ENCODE results near the gene SUSD4.

SUSD4 gene

GRCh38 chr1:223216074-223216473, 147.9 kb downstream of the SUSD4 start:
- TF ChIP-seq CTCF (IDR thresholded peaks at IDR 0.05; ENCODE audit: low read depth, low read length), result no peak
- Histone ChIP-seq H3K4me3 (ENCODE audit: low read depth, low read length) (no peak overlapping the region), H3K4me1 (no peaks in the 10 kb centered on the region), H3K27me3 (peaks cover 4% of the 10 kb centered on the region), H3K36me3 (no peaks in the 10 kb centered on the region), H3K9me3 (no peaks in the 10 kb centered on the region; the same call in 1 of the 2 replicates)
- DNase-seq, result no peak

- H3K36me3 ChIP-seq, result no peaks in the 10 kb centered on the region
- TF ChIP-seq CTCF (IDR thresholded peaks at IDR 0.05; ENCODE audit: low read depth, low read length), result no peak
- H3K4me1 ChIP-seq, result no peaks in the 10 kb centered on the region
- H3K27me3 ChIP-seq, result peaks cover 6% of the 10 kb centered on the region
- H3K4me3 ChIP-seq (ENCODE audit: low read depth, low read length), result no peak overlapping the region
- no peaks in the 10 kb centered on the region; the same call in 1 of the 2 replicates for H3K9me3 ChIP-seq
- DNase-seq, result no peak
Observed at GRCh38 chr1:223215026-223215425, 148.9 kb downstream of the SUSD4 start.

GRCh38 chr1:223214261-223214807, 149.6 kb downstream of the SUSD4 start:
- H3K4me1 ChIP-seq, result no peaks in the 10 kb centered on the region
- no peak for TF ChIP-seq CTCF (IDR thresholded peaks at IDR 0.05; ENCODE audit: low read depth, low read length)
- no peaks in the 10 kb centered on the region; the same call in 1 of the 2 replicates for H3K9me3 ChIP-seq
- no peaks in the 10 kb centered on the region for H3K36me3 ChIP-seq
- H3K27me3 ChIP-seq, result peaks cover 11% of the 10 kb centered on the region
- DNase-seq, result no peak
- no peak overlapping the region for H3K4me3 ChIP-seq (ENCODE audit: low read depth, low read length)

- no peak for DNase-seq
- Histone ChIP-seq H3K36me3 (no peaks in the 10 kb centered on the region), H3K9me3 (no peaks in the 10 kb centered on the region; the same call in 1 of the 2 replicates), H3K27me3 (peaks cover 21% of the 10 kb centered on the region), H3K4me1 (no peaks in the 10 kb centered on the region), H3K4me3 (ENCODE audit: low read depth, low read length) (no peak overlapping the region)
- no peak for TF ChIP-seq CTCF (IDR thresholded peaks at IDR 0.05; ENCODE audit: low read depth, low read length)
Observed at GRCh38 chr1:223212441-223212840, 151.5 kb downstream of the SUSD4 start.

GRCh38 chr1:223211323-223211985, 152.5 kb downstream of the SUSD4 start:
- no peak for DNase-seq
- no peak for TF ChIP-seq CTCF (IDR thresholded peaks at IDR 0.05; ENCODE audit: low read depth, low read length)
- H3K27me3 ChIP-seq, result peaks cover 21% of the 10 kb centered on the region
- no peaks in the 10 kb centered on the region for H3K36me3 ChIP-seq
- H3K9me3 ChIP-seq, result no peaks in the 10 kb centered on the region; the same call in 1 of the 2 replicates
- H3K4me3 ChIP-seq (ENCODE audit: low read depth, low read length), result no peak overlapping the region
- H3K4me1 ChIP-seq, result no peaks in the 10 kb centered on the region

GRCh38 chr1:223210788-223211120, 153.2 kb downstream of the SUSD4 start:
- H3K4me3 ChIP-seq (ENCODE audit: low read depth, low read length), result no peak overlapping the region
- DNase-seq, result no peak
- peaks cover 21% of the 10 kb centered on the region for H3K27me3 ChIP-seq
- H3K36me3 ChIP-seq, result no peaks in the 10 kb centered on the region
- H3K4me1 ChIP-seq, result no peaks in the 10 kb centered on the region
- TF ChIP-seq CTCF (IDR thresholded peaks at IDR 0.05; ENCODE audit: low read depth, low read length), result no peak
- no peaks in the 10 kb centered on the region; the same call in 1 of the 2 replicates for H3K9me3 ChIP-seq
